Brain pericyte (primary cell): ENCODE results near the gene WDR38.

Source experiments
- DNase-seq: peaks from one replicate; pipeline ENCODE4 v3.0.0-alpha.2; 2012; ENCODE audit warnings: low read depth, low spot score

The WDR38 gene, protein sequence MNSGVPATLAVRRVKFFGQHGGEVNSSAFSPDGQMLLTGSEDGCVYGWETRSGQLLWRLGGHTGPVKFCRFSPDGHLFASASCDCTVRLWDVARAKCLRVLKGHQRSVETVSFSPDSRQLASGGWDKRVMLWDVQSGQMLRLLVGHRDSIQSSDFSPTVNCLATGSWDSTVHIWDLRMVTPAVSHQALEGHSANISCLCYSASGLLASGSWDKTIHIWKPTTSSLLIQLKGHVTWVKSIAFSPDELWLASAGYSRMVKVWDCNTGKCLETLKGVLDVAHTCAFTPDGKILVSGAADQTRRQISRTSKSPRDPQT

DNA sequence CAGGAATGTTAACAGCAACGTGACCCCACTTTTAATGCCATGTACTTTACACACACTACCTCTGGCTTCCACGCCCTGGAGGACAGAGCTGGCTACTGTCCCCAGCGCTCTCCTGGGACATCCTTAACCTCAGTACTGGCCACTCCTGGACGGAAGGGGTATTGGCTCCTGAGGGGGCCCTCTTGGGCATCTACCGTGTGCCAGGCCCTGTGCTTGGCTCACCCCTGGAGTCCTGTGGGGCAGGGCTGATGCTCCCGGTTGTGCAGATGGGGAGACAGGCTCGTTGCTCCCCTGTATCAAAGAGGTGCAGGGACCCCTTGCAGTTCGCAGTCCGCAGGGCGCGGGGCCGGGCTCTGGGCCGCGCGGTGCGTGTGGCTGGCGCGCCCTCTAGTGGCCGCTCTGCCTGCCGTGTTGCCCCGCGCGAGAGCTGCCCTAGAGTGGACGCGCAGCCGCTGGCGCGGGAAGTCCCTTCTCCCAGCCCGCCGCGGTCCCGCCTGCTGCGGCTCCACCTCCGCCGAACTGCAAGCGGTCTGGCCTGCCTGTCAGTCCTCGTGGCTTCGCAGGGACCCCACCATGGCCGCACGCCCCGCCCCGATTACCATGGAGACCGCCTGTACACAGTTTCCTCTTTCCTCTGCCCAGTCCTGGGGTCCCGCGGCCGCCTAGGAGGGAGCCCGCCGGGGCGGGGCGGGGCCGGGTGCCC is at the start of gene WDR38:
TSS of gene WDR38 (plus strand) at position 632 of the 703 bp plus-strand sequence. CDS start 72 bp downstream, outside the sequence.
- no peak for DNase-seq

DNA sequence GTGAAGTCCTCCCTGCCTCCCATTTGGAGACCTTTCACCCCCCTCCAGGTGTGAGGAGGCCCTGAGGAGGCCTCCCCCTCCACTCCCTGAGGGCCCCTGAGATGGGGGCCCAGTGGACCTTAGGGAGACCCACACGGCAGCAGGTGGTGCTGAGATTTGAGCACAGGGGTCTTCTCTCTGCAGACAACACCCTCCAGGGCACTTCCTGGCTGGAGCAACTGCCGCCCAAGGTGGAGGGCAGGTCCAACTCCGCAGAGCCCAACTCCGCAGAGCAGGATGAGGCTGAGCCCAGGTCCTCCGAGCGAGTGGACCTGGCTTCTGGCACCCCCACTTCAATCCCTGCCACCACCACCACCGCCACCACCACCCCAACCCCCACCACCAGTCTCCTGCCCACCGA is 49.3 kb upstream of the WDR38 start:
- DNase-seq: no peak

DNA sequence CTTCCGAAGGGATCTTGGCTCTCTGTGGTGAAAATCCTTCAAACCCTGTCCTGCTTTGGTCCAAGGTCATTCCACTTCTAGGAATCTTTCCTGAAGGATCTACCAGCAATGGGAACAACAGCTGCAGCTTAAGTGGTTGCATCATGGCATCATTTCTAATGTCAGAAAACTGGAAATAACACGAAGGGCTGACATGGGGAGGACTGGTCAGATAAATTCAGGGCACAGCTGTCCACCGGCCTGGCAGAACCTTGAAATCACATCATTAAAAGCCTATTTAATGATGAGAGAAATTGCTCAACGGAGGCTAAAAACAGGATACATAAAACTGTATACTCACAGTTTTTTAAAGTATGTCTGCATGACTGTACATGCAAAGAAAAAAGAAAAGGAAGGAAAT is 48.1 kb upstream of the WDR38 start:
- no peak for DNase-seq

DNA sequence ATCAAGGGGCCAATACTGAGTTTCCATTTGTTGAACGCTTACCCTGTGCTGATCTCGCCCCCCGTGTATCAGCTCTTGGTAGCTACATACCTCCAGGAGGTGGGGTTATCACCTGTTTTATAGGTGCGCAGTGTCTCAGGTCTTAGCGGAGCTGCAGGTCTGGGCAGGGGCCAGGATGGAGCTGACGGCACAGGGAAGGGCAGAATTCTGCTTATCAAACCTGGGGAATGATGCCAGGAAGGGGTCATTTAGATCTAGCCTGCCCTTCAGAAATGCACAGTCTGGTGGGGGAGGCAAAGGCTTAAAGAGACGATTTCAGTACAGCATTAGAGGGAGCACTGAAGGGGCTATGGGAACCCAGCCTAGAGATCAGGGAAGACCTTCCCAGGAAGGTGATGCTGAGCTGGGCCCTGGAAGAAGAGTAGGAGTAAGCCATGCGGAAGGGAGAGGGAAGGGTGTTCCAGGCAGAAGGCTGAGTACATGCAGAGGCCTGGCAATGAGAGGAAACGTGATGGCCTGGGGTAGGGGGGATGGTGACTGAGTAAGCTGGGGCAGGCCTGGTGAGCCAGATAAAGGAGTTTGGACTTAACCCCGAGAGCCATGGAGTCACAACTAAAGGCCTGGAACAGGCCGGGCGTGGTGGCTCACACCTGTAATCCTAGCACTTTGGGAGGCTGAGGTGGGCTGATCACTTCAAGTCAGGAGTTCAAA is 44.9 kb upstream of the WDR38 start:
- no peak for DNase-seq

DNA sequence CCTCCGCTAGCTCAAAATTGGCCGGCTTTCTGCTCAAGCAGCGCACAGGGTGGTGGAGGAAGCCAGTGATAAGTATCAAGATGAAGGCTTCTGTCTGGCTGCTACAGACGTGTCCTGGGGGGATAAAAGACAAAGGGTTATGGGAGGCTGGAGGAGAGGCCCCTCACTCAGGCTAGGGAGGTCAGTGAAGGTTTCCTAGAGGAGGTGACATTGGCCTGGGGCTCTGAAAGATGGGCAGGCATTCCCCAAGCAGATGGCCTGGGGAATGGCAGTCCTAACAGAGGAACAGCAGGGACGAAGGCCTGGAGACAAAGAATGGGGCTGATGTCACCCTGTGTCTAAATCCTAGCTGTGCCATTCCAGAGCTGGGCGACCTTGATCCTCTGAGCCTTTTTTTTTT is 44.0 kb upstream of the WDR38 start:
- no peak for DNase-seq

DNA sequence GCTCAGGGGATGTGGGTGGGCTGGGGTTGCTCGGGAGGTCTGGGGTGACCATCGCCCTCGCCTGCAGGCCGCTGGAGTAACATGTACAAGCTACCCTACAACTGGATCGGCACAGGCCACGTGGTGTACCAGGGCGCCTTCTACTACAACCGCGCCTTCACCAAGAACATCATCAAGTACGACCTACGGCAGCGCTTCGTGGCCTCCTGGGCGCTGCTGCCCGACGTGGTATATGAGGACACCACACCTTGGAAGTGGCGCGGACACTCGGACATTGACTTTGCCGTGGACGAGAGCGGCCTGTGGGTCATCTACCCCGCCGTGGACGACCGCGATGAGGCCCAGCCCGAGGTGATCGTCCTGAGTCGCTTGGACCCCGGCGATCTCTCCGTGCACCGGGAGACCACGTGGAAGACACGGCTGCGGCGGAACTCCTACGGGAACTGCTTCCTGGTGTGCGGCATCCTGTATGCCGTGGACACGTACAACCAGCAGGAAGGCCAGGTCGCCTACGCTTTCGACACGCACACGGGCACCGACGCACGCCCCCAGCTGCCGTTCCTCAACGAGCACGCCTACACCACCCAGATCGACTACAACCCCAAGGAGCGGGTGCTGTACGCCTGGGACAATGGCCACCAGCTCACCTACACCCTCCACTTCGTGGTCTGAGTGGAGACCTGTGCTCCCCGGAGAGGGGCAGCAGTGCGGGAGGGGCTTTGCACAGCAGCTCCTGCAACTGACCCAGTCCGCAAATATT is 43.3 kb upstream of the WDR38 start:
- DNase-seq: no peak

DNA sequence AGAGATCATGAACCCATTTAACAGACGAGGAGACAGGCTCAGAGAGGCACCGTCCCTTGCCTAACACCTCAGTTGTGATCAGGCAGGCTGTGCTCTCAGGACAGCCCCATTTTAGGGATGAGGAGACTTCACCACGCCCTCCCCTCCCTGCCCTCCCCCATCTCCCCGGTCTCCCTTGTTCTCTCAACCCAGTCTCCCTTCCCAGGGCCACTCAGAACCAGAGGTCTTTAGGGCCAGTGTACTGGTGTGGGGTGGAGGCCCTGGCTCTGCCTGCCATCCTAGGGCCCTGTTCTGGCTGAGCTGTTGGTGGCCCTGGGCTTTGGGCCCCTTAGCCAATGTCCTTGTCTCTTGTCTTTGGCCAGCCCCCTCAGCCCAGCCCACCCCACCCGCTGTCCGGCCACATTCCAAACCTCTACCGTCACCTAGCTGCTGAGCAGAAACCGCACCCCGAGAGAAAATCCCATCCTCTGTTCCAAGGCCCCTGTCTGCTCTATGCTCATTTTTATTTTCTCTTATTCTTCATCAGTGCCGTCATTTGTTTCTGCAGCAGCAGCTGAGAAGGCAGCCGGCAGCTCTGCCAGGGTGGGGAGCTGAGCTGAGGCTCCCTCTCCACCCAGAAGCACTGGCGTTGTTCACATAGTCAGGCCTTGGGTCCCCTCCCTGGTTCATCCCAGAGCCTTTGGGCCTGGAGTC is 42.5 kb upstream of the WDR38 start:
- DNase-seq: peak; percentile 61

DNA sequence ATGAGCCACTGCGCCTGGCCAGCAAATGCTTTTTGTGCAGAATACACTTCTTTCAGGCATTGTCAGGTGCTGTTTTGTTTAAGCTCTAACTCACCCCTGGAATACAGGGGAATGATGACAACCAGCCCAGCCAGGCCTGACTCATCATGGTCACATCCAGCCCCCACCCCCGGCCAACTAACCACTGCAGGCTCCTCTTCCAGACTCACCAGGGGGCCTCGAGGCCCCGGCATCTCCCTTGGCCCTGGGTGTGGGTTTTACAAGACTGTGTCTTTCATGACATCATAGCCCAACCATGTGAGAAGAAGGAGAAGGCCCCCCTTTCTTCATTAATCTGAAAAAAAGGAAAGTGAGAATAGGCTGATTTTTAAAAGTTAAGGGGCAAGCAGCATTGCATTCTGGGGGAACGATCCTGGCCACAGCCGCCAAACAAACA is 40.8 kb upstream of the WDR38 start:
- DNase-seq: peak; percentile 96

DNA sequence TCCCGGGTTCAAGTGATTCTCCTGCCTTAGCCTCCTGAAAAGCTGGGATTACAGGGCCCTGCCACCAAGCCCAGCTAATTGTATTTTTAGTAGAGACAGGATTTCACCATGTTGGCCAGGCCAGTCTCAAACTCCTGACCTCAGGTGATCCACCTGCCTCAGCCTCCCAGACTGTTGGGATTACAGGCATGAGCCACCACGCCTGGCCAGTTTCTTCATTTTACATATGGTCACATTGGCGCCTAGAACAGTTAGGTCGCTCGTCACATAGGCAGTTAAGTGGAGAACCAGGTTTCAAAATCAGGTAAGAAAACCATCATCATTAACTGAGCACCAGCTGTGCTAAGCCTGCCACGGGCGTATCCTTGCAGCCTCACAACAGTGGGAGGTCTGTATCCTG is 40.2 kb upstream of the WDR38 start:
- DNase-seq: no peak

DNA sequence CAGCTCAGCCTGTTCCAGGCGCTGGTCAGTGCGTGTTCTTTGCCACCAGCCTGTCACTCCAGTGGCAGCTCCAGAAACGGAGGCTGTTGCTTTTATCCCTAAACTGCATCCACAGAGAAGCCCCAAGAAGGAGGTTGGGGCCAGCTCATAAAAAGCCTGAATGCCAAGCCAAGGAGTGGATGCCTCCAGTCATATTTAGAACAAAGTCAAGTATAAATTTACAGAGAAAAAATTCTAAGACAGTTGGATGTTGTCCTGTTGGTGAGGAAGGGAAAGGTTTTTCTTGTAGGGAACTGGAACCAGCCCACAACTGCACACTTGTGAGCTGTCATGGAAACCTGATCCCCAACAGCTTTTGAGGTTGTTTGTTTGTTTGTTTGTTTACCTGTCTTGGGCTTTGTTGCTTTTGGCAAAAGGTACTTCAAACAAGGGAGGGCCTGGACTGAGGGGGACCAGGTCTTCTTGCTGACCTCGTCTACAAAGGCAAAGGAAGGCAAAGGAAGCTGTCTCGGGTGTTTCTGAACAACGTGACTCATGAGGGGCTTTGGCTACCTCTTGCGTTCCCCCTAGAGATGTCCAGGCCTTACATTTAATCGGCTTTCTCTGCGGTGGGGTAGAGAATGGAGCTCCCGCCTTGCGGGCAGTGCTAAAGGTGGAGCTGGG is 39.6 kb upstream of the WDR38 start:
- DNase-seq: no peak

DNA sequence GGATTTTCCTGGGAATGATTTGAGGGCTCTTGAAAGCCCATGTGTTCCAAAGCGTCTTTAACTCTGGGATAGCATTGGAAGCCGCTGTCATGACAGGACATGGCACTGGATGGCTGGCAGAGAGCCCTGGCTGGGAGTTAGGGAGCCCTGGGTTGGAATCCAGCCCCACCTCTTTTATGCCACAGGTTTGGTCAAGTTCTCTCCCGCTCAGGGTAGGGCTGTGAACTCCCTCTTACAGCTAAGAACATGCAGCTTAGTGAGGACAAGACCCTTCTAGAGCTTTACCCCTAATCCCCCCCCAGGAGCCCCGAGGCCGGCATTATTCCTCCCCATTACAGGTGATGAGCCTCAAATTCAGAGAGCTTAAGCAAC is 39.1 kb upstream of the WDR38 start:
- DNase-seq: no peak

DNA sequence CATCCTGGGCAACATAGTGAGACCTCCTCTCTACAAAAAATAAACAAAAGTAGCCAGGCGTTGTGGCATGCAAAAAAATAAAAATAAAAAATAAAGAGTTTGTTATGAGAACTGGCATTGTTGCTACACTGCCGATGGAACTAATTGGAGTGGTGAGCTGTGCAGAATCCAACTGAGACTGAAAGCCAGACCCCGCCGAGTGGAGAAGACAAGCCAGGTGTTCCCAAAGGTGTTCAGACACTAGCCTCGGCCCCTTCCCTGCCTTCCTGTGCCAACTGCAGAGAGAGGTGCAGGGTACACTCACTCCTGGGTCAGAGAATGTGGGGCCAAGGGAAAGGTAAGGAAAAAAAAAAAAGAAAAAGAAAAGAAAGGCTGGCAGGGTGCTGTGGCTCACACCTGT is 37.7 kb upstream of the WDR38 start:
- DNase-seq: no peak

DNA sequence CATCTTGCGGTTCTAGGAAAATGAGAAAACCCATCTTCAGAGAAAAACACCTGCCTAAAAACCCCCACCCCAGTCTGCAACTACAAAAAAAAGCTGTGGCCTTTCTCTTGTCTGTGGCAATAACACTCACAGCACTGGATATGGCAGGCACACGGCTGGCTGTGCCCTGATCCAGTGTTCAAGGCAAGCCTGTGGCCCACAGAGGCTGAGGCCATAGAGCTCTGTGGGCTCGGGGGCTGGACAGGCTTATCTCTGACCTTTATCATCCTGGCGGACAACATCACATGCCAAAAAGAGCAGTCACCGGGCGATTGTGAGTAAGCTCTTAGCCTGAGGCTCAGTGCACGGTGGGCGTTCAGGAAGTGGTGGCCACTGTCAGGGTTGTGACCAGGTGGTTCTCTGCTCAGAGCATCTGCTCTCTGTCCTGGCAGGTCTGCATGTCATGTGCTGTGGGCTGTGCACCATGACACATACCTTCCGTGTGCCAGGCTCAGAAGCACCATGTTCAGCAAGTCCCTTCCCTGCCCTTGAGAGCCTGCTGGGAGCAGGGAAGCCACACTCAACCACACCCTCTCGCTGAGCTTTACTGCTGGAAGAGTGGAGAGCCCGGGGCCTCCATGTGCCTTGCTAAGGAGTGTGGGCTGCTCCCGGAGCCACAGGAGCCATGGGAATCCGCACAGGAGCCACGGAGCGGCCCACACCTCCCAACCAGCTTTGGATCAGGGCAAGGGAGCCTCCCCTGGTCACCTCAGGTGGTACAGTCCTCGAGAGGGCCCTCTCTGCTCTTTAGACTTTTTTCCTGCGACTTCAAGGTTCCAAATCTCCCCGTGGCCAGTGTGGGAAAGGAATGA is 34.6 kb upstream of the WDR38 start:
- no peak for DNase-seq

DNA sequence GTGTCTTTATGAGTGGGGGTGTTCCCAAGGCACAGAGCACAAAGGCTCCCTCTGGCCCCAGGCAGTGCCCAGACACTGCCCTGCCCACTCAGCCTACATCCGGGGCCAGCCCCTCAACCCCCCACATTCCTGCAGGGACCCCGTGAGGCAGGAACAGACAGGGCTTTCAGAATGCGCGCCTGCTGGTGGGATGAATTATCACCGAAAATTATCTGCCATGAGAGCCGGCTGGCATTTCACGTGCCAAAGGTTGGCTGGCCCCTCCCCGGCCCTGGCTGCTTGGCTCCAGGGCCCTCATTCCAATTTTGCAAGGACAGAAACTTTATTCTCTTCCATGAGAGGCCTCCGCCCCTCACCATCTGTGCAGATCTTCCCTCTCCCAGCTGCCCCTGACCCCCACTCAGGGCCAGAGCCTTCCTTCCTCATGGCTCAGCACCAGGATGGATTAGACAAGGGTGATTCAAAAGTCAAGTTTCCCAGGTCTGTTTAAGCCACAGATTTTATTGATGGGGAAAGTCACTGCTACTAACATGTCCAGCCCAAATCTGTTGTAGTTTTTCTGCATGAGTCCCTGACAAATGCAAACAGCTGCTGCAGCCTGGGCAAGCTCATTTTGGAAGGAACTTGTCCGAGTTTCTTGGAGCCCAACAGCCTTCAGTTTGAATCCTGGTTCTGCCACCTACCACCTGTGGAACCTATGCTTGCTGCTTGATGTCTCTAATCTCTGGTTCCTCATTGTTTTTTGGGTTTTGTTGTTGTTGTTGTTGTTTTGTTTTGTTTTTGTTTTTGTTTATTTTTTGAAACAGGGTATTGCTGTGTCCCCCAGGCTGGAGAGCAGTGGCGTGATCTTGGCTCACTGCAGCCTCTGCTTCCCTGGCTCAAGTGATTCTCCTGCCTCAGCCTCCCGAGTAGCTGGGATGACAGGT is 32.3 kb upstream of the WDR38 start:
- DNase-seq: no peak

DNA sequence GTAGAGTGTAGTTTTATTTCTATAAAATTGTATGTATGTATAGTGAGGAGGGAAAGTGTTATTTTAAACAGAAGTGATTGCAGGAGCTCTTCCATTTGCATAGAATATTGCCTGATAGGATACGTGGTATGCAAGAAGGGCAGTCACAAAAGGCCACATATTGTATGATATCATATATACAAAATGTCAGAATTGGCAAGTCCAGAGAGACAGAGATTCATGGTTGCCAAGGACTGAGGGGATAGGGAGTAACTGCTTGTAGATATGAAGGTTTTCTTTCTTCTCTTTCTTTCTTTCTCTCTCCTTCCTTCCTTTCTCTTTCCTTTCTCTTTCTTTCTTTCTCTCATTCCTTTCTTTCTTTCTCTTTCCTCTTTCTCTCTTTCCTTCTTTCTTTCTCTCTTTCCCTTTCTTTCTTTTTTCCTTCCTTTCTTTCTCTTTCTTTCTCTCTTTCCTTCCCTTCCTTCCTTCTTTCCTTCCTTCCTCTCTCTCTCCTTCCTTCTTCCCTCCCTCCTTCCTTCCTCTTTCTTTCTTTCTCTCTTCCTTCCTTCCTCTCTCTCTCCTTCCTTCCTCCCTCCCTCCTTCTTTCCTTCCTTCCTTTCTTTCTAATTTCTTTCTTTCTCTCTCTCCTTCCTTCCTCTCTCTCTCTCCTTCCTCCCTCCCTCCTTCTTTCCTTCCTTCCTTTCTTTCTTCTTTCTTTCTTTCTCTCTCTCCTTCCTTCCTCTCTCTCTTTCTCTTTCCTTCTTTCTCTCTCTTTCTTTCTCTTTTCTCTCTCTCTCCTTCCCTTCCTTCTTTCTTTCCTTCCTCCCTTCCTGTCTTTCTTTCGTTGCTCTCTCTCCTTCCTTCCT is 24.5 kb upstream of the WDR38 start:
- DNase-seq: no peak

DNA sequence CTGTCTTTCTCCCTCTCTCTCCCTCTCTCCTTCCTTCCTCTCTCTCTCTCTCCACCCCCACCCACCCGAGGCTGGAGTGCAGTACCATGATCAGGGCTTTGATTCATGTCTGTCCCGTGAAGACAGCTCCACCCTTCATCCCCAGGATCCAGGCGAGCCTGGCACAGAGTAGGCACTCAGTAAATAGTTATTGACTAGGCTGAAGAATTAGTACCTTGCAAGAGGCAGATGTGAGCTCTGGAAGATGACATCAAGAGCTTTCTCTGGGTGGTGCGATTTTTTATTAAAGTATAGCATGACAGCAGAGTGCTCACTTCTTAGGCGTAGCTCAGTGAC is 24.0 kb upstream of the WDR38 start:
- DNase-seq: no peak

DNA sequence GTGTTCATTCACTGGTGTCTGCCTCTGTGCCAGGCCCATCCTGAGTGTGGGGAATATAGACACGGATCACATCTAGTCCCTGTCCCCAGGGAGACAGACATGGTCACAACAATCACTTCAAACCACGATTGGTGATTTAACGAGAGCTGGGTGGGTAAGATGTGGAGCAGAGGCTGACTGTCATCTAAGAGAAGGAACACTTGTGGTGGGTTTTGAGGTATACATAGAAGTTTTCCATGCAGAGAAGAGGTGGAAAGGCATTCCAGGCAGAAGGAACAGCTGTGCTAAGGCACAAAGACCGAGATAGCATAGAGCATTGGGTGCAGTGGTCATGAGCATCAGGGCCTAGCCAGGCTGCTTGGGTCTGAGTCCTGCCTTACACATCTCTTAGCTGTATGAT is 22.7 kb upstream of the WDR38 start:
- no peak for DNase-seq
